ENCODE results near the gene MYH3.

The MYH3 gene

DNA sequence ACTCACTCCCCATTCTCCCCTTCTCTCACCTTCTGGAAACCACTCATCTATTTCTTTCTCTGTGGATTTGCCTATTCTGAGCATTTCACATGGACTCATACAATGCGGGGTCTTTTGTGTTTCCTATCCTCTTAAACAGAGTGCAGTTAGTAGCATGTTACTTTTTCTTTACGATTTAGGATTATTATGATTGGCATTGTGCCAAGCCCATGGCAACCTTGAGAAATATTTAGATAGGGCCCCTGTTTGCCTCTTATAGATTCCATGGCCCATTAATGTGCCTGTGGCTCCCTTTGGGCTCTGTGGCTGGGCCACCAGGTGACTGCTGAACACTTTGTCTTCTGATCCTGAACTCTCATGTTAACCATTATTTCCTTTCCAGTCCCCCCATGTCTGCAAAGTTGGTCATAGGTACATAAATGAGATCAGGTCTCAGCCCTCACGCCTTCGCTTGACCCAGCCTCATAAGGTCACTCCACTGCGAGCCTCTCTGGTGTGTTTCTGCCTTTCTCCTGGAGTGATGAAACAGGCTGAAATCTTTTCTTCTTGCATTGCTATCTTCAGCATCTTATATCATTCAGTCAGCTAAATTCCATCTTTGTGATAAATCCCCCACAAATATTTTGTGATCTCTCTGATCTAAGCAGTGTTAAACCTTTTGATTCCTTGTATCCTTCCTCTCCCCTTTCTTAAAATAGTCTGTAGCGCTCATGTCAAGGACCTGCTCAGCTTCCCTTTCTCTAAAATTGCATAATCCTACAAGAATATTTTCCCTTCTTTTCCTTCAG lies 44.0 kb downstream of the MYH3 start:
- no peak for DNase-seq

DNA sequence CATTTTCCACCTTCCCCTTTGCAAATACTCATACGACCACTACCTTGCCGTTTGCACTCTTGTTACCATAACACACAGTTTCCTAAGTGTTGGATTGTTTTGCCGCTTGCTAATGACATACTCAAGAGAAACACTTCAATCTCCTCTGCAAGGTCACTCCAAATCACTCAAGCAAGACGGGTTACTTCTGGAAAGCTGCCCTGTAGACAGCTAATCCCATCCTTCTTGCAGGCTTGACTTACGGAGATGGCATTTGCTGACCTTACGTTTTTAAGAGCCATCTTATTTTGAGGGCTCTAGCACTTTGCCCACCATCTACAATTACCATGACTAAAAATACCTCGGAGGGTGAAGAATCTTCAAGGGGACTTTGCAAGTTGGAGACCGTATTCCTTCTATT lies 46.2 kb downstream of the MYH3 start:
- DNase-seq, result no peak

DNA sequence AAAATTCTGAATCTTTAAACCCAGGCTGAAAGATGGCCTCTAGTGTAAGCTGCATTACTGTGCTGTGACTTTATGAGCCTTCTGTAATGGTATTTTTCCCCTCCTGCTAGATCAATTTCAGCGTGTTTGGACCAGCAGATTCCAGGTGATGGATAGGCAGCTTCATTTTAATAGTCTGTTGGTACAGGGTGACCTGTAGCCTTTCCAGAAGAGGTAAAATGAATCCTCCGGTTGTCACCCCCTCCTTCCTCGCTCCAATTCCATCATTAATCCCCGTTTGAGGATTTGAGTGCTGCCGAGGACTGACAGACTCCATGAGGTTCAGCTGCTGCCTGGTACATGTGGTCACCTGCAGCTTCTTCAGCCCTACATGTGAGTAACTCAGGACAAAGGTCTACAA lies 48.9 kb downstream of the MYH3 start:
- no peak for DNase-seq

DNA sequence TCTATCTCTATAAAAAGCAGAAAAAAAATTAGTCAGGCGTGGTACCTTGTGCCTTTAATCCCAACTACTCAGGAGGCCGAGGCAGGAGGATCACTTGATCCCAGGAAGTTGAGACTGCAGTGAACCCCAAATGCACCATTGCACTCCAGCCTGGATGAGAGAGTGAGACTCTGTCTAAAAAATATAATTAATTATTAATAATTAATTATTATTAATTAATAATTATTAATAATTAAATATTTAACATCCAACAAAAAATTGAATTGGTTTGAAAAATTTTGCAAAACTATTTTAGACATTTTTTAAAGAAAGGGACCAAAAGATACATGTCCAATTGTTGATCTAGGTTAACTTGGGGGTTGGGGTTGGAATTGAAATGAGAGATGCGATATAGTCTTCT lies 51.0 kb downstream of the MYH3 start:
- no peak for DNase-seq

DNA sequence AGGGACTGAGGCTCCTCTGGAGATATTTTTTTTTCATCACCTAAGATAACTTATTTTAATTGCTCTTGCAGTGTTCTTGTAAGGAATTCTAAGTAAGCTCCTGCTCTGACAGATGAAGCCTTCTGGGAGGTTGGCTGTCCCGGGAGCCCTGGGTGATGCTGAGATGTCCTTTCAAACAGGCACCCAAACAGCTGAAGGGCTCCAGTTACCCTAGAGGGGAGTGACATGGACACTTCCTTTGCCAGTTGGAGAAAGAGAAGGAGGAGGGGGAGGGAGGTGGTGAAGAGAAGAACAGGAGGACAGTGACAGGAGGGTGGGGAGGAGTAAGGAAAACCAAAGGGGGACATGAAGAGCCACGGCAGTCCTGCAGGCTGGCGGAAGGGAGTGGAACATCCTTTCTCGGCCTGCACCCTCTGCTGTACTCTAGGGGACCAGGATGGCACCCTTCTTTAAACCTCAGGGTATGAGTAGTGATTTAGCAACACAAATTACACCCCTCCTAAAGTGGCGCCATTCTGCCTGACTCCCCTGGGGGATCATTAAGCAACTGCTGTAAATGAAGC lies 51.8 kb downstream of the MYH3 start:
- DNase-seq, result no peak

DNA sequence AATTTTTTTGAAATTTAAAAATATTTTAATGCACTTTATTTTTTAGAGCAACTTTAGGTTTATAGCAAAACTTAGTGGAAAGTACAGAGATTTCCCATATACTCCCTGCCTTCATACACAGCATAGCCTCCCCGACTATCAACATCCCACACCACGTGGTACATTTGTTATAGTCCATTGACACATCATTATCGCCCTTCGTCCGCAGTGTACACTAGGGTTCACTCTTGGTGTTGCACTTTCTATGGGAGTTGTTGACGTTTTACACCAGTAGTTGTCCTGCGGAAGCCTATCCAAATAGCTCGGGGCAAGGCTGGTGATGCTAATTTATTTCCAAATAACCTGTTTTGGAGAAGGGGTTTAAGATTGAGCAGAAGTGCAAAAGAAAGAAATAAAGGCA lies 52.6 kb downstream of the MYH3 start:
- no peak for DNase-seq

DNA sequence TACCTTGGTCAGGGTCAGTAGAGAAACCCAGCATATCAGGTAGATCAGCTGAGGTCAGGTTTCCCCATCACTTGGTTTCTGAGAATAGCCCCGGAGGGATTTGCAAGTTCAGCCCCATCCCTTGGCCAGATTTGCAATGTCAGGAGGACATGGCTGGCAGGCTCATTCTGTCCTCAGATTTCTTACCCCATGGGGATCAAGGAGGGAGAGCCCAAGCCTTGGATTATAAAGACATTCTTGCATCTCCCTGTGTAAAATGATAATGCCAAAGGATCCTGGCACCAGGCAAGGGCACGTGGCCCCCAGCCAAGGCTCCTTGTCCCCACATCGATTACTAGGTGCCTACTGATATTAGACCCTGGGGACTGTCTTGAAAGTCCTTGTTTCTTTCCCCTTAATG lies 53.2 kb downstream of the MYH3 start:
- DNase-seq, result no peak

DNA sequence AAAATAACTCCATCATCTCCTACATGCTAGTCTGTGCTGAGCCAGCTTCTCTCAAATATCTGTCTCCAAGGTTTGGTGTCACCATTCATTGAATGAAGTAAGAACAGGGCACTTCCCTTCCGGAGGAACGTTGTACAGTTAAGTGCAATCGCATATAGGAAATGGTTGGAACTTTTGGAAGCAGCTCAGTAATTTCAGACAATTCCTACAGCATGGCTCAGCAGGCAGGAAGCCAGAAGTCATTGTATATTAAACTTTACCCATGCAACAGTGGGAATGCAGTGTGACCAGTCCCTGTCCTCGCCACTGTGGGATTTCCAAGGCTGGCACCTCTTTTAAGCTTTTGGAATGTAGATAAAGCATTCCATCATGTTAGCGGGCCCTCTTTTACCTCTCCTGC lies 56.5 kb downstream of the MYH3 start:
- no peak for DNase-seq

DNA sequence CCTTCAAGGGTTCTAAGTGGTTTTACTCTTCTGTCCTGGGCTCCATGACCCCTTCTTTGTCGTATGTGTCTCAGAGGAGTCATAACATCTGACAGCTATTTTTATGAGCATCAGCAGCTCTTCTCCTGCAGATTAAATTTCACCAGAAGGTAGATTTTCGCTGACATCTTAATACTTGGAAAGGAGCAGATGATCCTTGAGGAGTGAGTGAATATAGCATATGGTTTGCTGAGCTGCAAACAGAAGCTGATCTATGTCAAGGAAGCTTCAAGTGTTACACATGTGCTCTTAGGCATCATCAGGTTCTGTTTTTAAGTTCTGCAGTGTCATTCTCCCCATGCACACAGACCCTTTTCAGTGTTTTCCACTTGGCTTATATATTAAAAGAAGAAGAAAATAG lies 58.5 kb downstream of the MYH3 start:
- no peak for DNase-seq

DNA sequence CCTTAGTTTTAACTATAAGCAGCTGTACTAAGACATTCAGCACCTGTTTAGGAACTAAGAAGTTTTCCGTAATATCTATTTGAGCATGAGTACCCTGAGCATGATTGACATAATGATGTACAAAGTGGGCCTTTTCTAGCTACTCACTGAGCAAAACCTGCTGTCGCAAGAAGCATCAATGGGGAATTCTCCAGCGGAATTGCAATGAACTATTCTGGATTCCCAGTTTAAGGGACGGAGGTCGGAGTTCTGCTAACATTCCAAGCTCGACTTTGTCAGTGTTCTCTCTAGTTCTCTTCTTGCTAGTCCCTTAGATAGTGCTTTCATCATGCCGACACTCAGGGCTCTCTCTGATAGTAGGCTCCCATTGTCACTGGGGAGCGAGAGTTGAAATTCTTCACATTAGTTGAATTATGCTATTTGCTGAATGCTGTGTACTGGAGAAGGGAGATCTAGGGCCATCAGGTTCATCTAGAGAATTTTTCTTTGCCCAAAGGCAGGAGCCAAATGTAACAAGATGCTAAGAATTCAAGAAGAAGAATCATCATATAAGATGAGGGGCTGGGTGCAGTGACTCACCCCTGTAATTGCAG lies 67.5 kb downstream of the MYH3 start:
- no peak for DNase-seq

DNA sequence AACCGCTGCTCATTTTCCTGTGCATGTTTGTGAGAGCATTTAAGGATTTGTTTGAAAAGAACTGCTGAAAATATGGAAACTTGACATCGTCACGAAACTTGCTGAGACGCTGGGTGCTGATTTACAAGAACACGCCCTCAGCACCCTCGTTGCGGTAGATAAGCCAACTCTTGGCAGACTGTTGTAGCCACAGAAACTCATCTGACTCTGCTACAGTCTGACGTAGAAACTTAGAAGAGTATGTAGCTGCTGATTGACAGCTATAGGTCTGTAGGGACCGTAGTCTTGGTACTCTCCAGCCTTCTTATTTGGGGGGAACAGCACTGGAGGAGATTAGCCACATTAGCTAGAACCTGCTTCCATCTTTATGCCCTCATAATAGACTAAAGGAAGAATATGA lies 71.6 kb downstream of the MYH3 start:
- no peak for DNase-seq

DNA sequence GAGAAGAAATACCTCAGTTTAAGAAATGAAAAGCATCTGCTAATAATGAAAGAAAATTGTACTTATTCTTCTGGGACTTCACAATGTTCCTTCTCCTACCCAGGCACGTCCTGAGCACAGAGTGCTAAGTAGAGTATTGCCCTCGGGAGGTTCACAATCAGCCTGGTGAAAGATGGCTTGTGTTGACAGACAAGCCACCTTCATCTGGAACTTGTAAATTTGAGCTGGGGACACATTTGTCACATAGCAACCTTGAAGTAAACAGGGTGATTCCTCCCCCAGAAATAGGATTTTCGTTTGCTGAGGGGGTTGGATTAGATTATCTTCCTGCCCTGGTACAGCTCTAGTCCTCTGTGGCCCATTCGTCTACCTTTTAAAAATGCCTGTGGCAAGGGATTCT lies 73.3 kb downstream of the MYH3 start:
- no peak for DNase-seq

DNA sequence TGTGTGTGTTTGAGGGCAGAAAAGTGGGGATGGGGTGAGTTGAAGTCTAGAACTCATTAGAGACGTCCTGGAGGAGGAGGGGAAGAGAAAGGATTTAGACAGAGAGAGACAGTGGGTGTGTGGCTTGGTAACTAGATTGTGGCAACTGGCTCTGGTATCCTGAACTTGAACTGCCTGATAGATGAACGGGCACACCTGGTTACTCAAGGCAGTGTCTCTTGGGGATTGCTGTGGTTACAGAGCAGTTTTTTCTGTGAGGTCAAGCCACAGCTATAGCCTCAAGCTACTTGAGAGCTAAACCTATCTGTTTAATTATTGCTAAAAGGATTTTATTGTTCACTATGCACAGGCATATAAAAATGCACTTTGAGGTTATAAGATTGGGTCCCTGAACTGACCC lies 77.8 kb downstream of the MYH3 start:
- no peak for DNase-seq
